NCI-H2196 (cell line): ENCODE data around the gene WNT9A.

Experiments
- DNase-seq: peaks from one replicate; lab custom pipeline; 2025; ENCODE audit not compliant: unreplicated experiment; lab: John Stamatoyannopoulos, UW

Gene WNT9A

GRCh38 chr1:227899820-227900449 is 47.8 kb downstream of the WNT9A start:
- no peak for DNase-seq

DNA sequence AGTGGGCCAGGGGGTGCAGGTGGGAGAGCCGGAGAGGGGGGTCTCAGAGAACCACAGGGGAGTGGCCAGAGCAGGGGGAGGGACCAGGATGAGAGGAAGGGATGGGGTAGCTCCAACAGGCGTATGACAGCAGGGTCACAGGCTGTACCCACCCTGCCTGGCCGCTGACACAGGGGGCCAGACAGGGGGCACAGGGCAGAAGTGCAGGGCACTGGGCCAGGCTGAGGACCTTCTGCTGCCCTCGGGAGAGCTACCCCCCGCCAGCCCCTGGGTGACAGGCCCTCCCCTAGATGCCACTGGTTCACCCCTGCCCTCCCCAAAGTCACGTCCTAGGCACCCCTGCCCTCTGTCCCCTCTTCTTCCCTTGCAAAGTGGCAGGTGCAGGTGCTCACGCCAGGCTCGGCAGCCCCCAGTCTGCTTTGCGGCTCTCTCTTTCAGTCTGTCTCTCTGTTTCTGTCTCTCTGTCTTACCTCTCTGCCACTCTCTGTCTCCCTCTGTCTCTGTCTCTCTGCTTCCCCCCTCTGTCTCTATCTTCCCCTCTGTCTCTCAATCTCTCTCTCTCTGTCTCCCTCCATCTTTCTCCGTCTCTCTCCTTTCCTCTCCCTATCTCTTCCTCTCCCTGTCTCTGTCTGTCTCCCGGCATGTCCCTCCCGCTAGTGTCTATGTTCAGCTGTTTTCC is 48.5 kb downstream of the WNT9A start:
- no peak for DNase-seq

- no peak for DNase-seq
Measured at GRCh38 chr1:227898502-227899140, 49.1 kb downstream of the WNT9A start.

GRCh38 chr1:227897704-227898438 is 49.9 kb downstream of the WNT9A start:
- no peak for DNase-seq

GRCh38 chr1:227896710-227897655 is 50.7 kb downstream of the WNT9A start:
- DNase-seq = no peak

DNA sequence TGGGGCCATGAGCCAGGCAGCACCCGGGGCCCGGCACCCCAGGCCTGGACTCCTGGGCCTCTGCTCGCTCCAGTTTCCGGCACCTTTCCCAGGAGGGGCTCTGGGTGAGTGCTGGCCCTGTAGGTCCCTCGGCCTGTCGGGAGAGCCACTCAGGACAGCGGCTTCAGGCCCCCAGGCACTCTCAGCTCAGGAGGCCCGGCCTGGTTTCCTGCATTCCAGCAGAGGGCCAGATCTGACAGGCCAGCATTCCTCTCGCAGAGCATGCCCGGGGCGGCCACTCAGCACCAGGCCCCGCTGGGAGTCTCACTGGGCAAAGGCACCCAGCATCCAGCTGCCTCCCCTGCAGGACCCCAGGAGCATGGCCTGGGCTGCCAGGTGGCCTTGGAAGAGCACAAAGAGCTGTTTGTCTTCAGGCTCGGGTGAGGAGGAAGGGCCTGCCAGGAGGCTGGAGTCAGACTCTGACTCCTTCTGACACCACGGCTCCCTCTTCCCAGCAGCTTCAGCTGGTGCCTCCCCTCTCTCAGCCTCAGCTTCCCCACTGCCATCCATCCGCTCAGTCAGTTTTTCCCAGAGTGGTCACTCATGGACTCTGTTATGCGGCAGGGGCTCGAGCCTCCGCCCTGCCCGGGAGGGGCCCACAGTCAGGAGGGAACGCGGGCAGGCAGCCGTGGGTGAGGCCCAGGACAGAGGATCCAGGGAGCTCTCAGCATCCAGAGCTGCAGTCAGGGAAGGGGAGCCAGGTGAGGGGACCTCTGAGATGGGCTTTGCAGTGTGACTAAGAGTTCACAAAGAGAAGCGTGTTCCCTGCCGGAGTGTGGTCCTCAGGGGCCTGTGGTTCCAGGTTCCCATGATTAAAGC is 51.7 kb downstream of the WNT9A start:
- no peak for DNase-seq

GRCh38 chr1:227894831-227895451 is 52.8 kb downstream of the WNT9A start:
- DNase-seq = no peak

- no peak for DNase-seq
Measured at GRCh38 chr1:227893949-227894721, 53.6 kb downstream of the WNT9A start.

DNA sequence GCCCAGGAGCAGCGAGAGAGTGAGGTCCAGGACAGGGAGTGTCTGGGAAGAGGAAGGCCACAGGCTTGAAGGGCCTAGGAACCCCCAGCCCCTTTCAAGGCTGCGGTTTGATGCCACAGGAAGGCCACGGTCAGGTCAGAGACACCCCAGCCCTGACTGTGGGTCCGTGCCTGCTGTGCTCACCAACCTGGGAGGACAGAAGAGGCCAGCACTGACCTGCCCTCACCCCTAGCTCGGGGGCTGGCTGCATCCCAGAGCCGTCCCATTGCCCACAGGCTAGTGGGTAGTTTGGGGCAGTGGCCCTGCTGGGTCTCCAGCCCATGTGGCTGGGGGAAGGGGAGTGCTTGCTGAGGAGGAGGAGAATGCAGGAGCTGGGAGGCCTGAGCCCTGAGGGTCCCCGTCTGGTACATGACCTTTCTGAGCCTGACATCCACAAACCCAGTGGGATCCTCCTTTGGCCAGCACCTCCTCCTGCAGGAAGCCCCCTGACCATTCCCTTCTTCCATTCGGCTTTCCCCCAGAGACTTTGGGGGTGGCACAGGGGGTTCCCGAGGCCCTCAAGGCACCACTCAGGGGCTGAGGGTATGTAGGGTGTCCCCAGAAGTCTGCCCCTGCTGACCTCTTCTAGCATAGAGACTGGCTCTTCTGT is 54.3 kb downstream of the WNT9A start:
- no peak for DNase-seq

DNA sequence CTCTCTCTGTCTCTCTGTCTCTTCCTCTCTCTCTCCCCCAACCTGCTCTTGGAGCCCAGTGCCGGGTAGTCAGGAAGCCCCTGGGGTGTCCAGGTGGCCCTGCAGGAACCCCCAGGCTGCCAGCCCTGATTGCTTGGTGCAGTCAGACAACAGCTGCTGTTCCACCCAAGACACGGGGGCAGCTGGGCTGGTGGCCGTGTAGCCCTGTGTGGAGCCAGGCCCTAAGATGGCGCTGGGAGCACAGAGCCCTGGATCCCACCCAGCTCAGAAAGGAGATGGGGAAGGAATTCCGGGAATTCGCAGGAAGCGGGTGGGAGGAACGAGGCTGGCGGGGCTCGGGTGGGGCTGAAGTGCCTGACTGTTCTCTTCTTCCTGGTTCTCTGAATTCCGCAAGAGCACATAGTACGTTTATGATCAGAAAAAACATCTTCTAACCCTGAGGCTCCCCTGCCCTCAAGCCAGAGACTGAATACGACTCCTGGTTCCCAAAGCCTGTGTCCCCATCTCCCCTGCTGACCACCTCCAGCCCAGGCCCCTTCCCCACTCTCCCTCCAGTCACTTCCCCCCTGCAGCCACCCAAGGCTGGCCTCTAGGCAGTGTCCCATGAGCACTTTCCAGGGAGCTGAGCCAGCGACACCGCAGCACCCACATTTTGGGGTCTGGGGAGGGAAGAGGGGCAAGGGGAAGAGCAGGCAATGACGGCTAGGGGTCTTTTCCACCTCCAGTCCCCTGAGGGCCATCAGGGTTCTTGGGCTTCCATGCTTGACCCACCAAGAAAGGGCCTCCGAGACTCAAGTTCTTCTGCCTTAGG is 55.0 kb downstream of the WNT9A start:
- DNase-seq = no peak

DNA sequence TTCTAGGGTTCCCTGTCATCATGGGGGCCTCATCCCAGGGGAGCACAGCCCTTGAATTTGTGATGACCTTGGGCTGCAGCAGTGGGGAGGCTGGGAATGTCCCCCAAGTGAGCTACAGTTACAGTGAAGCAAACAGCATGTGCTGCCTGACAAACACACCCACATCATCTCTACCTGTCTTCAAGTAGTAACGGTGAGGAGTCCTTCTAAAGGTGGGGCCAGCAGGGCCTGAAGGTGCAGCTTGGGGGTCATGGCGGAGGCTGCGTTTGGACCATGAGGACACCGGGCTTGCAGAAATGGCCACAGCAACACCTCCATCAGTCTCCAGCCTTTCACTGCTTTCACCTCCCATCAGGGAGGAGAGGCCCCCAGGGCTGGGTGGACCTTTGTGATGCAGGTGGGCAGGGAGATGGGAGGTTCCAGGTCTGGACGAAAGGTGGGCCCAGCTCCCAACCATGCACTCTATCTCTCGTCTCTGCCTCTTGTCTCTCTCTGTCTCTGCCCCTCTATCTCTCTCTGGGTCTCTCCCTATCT is 55.7 kb downstream of the WNT9A start:
- no peak for DNase-seq

GRCh38 chr1:227891223-227891954 is 56.3 kb downstream of the WNT9A start:
- DNase-seq = no peak

- no peak for DNase-seq
Measured at GRCh38 chr1:227890451-227891222, 57.1 kb downstream of the WNT9A start.

DNA sequence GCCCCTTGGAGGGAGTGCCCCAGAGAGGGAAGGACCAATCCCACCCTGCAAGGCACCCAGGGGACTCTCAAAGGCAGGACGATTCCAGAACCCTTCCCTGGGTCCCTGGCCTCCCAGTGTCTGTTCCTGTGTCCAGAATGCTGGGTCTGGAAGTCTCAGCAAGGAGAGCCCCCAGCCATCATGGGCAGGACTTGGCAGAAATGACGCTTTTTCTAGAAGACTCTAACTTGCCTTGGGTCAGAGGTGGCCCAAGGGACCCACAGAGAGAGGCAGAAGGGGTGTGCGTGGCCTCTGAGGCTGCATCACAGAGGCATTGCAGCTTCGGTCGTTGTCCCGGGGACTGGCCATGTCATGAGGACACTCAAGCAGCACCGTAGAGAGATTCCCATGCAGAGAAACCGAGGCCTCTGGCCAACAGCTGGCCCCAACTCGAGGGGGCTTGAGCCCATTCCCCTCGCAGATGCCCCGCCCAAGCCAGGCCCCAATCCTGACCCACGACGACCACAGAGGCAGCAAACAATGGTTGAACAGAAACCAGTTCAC is 57.8 kb downstream of the WNT9A start:
- no peak for DNase-seq
